Activated T-helper 1 cell treated with Interleukin-2 at 50 U/mL for 16 hours (primary cell): ENCODE results near the gene NDUFA7.
A peak's percentile ranks its signal among the peaks of the same experiment; 100 is the strongest.
"Not testable (repeated sequence)": the region's sequence is repeated elsewhere in the genome, so short reads cannot be mapped to it uniquely, and the experiment has no call there.

ENCODE experiments used
- DNase-seq: peaks from one replicate; pipeline ENCODE4 v3.0.0-alpha.2; 2020; ENCODE audit warnings: low read depth

The NDUFA7 gene

GRCh38 chr19:8319807-8320520 lies 1.2 kb downstream of the NDUFA7 start:
- DNase-seq: no peak

GRCh38 chr19:8318835-8319234 lies 2.3 kb downstream of the NDUFA7 start:
- not testable (repeated sequence) for DNase-seq

GRCh38 chr19:8316351-8317125 lies 4.6 kb downstream of the NDUFA7 start:
- no peak for DNase-seq

GRCh38 chr19:8314981-8315640 lies 6.1 kb downstream of the NDUFA7 start:
- DNase-seq: not testable (repeated sequence)

- no peak for DNase-seq
Observed at GRCh38 chr19:8311461-8312260, 9.5 kb downstream of the NDUFA7 start.

GRCh38 chr19:8310342-8311055 lies 10.7 kb downstream of the NDUFA7 start:
- DNase-seq: no peak

- DNase-seq: no peak
Observed at GRCh38 chr19:8308891-8309291, 12.3 kb downstream of the NDUFA7 start.

GRCh38 chr19:8307965-8308866 lies 13.0 kb downstream of the NDUFA7 start, which contains the start of gene CD320:
Gene CD320, minus strand, starts transcription at chr19:8308358. Its CDS starts 68 bp downstream, at chr19:8308290.
- peak; percentile 75 for DNase-seq

GRCh38 chr19:8307400-8307964 lies 13.7 kb downstream of the NDUFA7 start:
- DNase-seq: no peak

GRCh38 chr19:8306235-8307054 lies 14.7 kb downstream of the NDUFA7 start:
- DNase-seq: no peak

- DNase-seq: no peak
Observed at GRCh38 chr19:8305798-8306197, 15.4 kb downstream of the NDUFA7 start.

- DNase-seq: no peak
Observed at GRCh38 chr19:8304841-8305621, 16.1 kb downstream of the NDUFA7 start.

GRCh38 chr19:8302734-8303133 lies 18.4 kb downstream of the NDUFA7 start:
- no peak for DNase-seq

- DNase-seq: no peak
Observed at GRCh38 chr19:8302357-8302691, 18.9 kb downstream of the NDUFA7 start.

GRCh38 chr19:8291337-8291736 lies 29.8 kb downstream of the NDUFA7 start:
- not testable (repeated sequence) for DNase-seq

- DNase-seq: not testable (repeated sequence)
Observed at GRCh38 chr19:8276508-8276907, 44.7 kb downstream of the NDUFA7 start.

GRCh38 chr19:8269724-8270123 lies 51.5 kb downstream of the NDUFA7 start:
- no peak for DNase-seq

- no peak for DNase-seq
Observed at GRCh38 chr19:8265872-8266271, 55.3 kb downstream of the NDUFA7 start.
